ENCODE data around the gene UNC5C.

GRCh38 chr4:95410387-95410977 lies 138.3 kb downstream of the UNC5C start:
- TF ChIP-seq CTCF (conservative IDR thresholded peaks at IDR 0.05 in 1 of 2, IDR thresholded peaks at IDR 0.05 in 1 of 2; ENCODE audit: low read depth in 1 of 2, low read length in 2 of 2) (no peak), EZH2 (IDR thresholded peaks at IDR 0.05; ENCODE audit: low read length, missing control alignments) (no peak)

All from fibroblast of lung (primary cell).